Prostate gland (tissue), 2 donors: ENCODE results near the gene CREBL2.

ENCODE experiments used
- CTCF ChIP-seq, 4 experiments: fragments of 200-600 bp in 2 of 4; fragments of 450-650 bp in 2 of 4; sonication (generic) in 2 of 4; IDR thresholded peaks; 1 replicate in 3 of 4; 2 replicates in 1 of 4; pipeline ENCODE4 v1.5.1; 2016 to 2019; ENCODE audit warnings: antibody characterized with exemption in 4 of 4, mild to moderate bottlenecking in 2 of 4, moderate library complexity in 2 of 4
- POLR2A ChIP-seq: fragments of 450-650 bp; IDR thresholded peaks from one replicate; pipeline ENCODE4 v1.6.1; 2016; ENCODE audit warnings: antibody characterized with exemption, mild to moderate bottlenecking

GRCh38 chr12:12684375-12685106, 72.9 kb downstream of the CREBL2 start:
- TF ChIP-seq POLR2A (no peak), CTCF (IDR thresholded peaks at IDR 0.05) (no peak)
